SK-N-SH treated with all-trans-retinoic acid at 6 μM for 48 hours (cell line): ENCODE results near the gene CCDC78.

Source experiments
- ATAC-seq: fragments of 200-7000 bp; cut with Tn5 transposase; 3 replicates; pipeline ENCODE4 v1.9.1; 2020; ENCODE audit warnings: mild to moderate bottlenecking, moderate library complexity
- ARNTL ChIP-seq: fragments of 450-650 bp; formaldehyde crosslinking; IDR thresholded peaks from 2 replicates; pipeline ENCODE4 v1.5.0; 2020; ENCODE audit warnings: low read depth, mild to moderate bottlenecking, moderate library complexity, borderline replicate concordance
- GLIS3 ChIP-seq: fragments of 250-450 bp; sonication (Bioruptor Pico); IDR thresholded peaks from 2 replicates; pipeline ENCODE4 v1.5.0; 2020; ENCODE audit warnings: mild to moderate bottlenecking, moderate library complexity
- ISL1 ChIP-seq: fragments of 250-450 bp; sonication (Bioruptor Pico); IDR thresholded peaks from 2 replicates; pipeline ENCODE4 v2.1.2; 2022; ENCODE audit warnings: mild to moderate bottlenecking, moderate library complexity
- PPARA ChIP-seq: fragments of 250-450 bp; sonication (Bioruptor Pico); IDR thresholded peaks from 2 replicates; pipeline ENCODE4 v1.5.0; 2020; ENCODE audit warnings: mild to moderate bottlenecking, borderline replicate concordance
- RARB ChIP-seq: fragments of 250-450 bp; sonication (Bioruptor Pico); IDR thresholded peaks from 2 replicates; pipeline ENCODE4 v1.8.0; 2021; ENCODE audit warnings: mild to moderate bottlenecking, moderate library complexity
- TCF4 ChIP-seq: fragments of 250-450 bp; sonication (Bioruptor Pico); IDR thresholded peaks from 2 replicates; pipeline ENCODE4 v1.8.0; 2021; ENCODE audit warnings: mild to moderate bottlenecking, moderate library complexity, borderline replicate concordance
- TOX ChIP-seq: fragments of 250-450 bp; sonication (Bioruptor Pico); IDR thresholded peaks from 2 replicates; pipeline ENCODE4 v1.8.0; 2021; ENCODE audit warnings: mild to moderate bottlenecking, moderate library complexity, borderline replicate concordance
- ZC3H10 ChIP-seq: fragments of 250-450 bp; sonication (Bioruptor Pico); IDR thresholded peaks from 2 replicates; pipeline ENCODE4 v1.5.1; 2021; ENCODE audit warnings: mild to moderate bottlenecking, moderate library complexity
- ZFP3 ChIP-seq: fragments of 250-450 bp; sonication (Bioruptor Pico); IDR thresholded peaks from 2 replicates; pipeline ENCODE4 v1.5.0; 2020; ENCODE audit warnings: mild to moderate bottlenecking, moderate library complexity
- ZFP30 ChIP-seq: fragments of 450-650 bp; formaldehyde crosslinking; IDR thresholded peaks from 2 replicates; pipeline ENCODE4 v1.5.0; 2022; ENCODE audit warnings: mild to moderate bottlenecking, moderate library complexity
- ZNF70 ChIP-seq: fragments of 450-650 bp; formaldehyde crosslinking; IDR thresholded peaks from 2 replicates; pipeline ENCODE4 v1.5.0; 2020; ENCODE audit warnings: mild to moderate bottlenecking, moderate library complexity
- ZNF8 ChIP-seq: fragments of 450-650 bp; formaldehyde crosslinking; IDR thresholded peaks from 2 replicates; pipeline ENCODE4 v1.5.0; 2020; ENCODE audit warnings: mild to moderate bottlenecking, moderate library complexity
- TF ChIP-seq, protein P1 (sequence below): fragments of 250-450 bp; sonication (Bioruptor Pico); IDR thresholded peaks from 2 replicates; pipeline ENCODE4 v1.5.0; 2020; ENCODE audit warnings: mild to moderate bottlenecking, moderate library complexity
- TF ChIP-seq, protein P2 (sequence below): fragments of 250-450 bp; sonication (Bioruptor Pico); IDR thresholded peaks from 2 replicates; pipeline ENCODE4 v1.8.0; 2020; ENCODE audit warnings: mild to moderate bottlenecking, moderate library complexity, borderline replicate concordance
- TF ChIP-seq, protein P3 (sequence below): fragments of 250-450 bp; sonication (Bioruptor Pico); IDR thresholded peaks from 2 replicates; pipeline ENCODE4 v1.5.1; 2021; ENCODE audit warnings: mild to moderate bottlenecking, moderate library complexity
- TF ChIP-seq, protein P4 (sequence below): fragments of 250-450 bp; sonication (Bioruptor Pico); IDR thresholded peaks from 2 replicates; pipeline ENCODE4 v1.8.0; 2021; ENCODE audit warnings: low read depth, mild to moderate bottlenecking, moderate library complexity, borderline replicate concordance
- TF ChIP-seq, protein P5 (sequence below): fragments of 250-450 bp; sonication (Bioruptor Pico); IDR thresholded peaks from 2 replicates; pipeline ENCODE4 v1.5.1; 2020; ENCODE audit warnings: low read depth, mild to moderate bottlenecking, moderate library complexity

CCDC78 gene

DNA sequence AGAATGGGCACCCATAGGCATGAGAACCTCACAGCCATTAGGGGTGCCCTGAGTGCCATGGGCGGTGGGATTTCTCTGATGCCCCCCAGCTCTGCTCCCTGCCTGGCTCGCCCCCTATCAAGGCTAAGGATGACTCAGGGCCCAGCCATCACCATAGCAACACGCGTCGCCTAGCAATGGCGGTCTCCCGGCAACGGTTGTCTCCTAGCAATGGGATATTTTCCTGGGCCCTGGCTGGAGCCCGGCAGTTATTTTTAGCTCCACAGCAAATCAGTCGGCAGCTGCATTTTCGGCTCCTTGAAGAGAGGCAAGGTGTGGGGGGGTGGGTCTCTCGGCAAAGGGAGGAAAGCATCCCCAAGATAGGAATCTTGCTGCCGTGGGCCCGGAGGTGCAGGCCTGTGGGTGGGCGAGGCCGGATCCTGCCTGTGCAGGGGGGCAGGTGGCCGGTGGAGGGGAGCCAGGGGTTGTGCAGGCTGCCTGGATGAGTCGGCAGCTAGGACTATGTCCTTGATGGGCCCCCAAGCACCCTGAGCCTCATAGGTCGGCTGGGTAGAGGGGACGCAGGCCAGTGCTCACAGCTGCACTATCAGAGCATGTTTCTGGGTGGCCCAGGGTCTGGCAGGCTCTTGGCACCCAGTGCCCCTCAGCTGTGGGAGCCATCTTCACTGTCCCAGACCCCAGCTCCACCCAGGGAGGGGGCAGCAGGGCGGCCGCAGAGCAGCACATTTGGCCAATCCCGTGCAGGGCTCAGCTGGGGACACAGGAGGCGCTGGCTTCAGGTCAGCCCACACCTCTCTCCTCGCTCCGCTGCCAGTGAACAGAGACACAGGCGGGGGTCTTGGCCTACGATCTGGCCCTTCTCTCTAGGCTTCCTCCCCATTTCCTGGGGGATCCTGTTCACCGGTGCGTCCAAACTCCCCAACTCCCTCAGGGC is 16.4 kb downstream of the CCDC78 start:
- TF ChIP-seq ISL1 (CRISPR knock-in tag) (no peak), RARB (CRISPR knock-in tag) (no peak), ZFP30 (CRISPR knock-in tag) (no peak)
- TF ChIP-seq, protein P1, sequence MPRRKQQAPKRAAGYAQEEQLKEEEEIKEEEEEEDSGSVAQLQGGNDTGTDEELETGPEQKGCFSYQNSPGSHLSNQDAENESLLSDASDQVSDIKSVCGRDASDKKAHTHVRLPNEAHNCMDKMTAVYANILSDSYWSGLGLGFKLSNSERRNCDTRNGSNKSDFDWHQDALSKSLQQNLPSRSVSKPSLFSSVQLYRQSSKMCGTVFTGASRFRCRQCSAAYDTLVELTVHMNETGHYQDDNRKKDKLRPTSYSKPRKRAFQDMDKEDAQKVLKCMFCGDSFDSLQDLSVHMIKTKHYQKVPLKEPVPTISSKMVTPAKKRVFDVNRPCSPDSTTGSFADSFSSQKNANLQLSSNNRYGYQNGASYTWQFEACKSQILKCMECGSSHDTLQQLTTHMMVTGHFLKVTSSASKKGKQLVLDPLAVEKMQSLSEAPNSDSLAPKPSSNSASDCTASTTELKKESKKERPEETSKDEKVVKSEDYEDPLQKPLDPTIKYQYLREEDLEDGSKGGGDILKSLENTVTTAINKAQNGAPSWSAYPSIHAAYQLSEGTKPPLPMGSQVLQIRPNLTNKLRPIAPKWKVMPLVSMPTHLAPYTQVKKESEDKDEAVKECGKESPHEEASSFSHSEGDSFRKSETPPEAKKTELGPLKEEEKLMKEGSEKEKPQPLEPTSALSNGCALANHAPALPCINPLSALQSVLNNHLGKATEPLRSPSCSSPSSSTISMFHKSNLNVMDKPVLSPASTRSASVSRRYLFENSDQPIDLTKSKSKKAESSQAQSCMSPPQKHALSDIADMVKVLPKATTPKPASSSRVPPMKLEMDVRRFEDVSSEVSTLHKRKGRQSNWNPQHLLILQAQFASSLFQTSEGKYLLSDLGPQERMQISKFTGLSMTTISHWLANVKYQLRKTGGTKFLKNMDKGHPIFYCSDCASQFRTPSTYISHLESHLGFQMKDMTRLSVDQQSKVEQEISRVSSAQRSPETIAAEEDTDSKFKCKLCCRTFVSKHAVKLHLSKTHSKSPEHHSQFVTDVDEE, result no peak
- TF ChIP-seq, protein P2, sequence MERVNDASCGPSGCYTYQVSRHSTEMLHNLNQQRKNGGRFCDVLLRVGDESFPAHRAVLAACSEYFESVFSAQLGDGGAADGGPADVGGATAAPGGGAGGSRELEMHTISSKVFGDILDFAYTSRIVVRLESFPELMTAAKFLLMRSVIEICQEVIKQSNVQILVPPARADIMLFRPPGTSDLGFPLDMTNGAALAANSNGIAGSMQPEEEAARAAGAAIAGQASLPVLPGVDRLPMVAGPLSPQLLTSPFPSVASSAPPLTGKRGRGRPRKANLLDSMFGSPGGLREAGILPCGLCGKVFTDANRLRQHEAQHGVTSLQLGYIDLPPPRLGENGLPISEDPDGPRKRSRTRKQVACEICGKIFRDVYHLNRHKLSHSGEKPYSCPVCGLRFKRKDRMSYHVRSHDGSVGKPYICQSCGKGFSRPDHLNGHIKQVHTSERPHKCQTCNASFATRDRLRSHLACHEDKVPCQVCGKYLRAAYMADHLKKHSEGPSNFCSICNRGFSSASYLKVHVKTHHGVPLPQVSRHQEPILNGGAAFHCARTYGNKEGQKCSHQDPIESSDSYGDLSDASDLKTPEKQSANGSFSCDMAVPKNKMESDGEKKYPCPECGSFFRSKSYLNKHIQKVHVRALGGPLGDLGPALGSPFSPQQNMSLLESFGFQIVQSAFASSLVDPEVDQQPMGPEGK (CRISPR knock-in tag), result no peak

DNA sequence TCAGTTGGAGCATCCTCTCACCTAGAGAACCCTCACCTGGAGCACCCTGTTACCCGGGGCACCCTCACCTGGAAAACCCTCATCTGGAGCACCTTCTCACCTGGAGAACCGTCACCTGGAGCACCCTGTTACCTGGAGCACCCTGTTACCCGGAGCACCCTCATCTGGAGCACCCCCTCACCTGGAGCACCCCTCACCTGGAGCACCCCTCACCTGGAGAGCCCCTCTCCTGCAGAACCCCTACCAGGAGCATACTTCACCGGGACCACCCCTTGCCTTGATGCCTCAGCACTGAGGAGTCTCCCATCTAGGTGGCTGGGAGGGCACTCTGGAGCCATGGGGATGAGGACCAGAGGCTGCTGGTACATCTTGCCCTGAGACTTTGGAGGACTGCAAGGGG is 17.3 kb downstream of the CCDC78 start:
- ATAC-seq, result no peak
- TF ChIP-seq ZFP3 (CRISPR knock-in tag), result no peak
- TF ChIP-seq TCF4 (CRISPR knock-in tag), result no peak
- TF ChIP-seq TOX (CRISPR knock-in tag), result no peak
- TF ChIP-seq, protein P3, sequence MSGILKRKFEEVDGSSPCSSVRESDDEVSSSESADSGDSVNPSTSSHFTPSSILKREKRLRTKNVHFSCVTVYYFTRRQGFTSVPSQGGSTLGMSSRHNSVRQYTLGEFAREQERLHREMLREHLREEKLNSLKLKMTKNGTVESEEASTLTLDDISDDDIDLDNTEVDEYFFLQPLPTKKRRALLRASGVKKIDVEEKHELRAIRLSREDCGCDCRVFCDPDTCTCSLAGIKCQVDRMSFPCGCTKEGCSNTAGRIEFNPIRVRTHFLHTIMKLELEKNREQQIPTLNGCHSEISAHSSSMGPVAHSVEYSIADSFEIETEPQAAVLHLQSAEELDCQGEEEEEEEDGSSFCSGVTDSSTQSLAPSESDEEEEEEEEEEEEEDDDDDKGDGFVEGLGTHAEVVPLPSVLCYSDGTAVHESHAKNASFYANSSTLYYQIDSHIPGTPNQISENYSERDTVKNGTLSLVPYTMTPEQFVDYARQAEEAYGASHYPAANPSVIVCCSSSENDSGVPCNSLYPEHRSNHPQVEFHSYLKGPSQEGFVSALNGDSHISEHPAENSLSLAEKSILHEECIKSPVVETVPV, result no peak
- TF ChIP-seq GLIS3 (CRISPR knock-in tag), result no peak
- TF ChIP-seq ISL1 (CRISPR knock-in tag), result no peak
- TF ChIP-seq ARNTL, result no peak
- TF ChIP-seq PPARA (CRISPR knock-in tag), result no peak
- TF ChIP-seq ZNF8, result no peak
- TF ChIP-seq RARB (CRISPR knock-in tag), result no peak
- TF ChIP-seq, protein P4, sequence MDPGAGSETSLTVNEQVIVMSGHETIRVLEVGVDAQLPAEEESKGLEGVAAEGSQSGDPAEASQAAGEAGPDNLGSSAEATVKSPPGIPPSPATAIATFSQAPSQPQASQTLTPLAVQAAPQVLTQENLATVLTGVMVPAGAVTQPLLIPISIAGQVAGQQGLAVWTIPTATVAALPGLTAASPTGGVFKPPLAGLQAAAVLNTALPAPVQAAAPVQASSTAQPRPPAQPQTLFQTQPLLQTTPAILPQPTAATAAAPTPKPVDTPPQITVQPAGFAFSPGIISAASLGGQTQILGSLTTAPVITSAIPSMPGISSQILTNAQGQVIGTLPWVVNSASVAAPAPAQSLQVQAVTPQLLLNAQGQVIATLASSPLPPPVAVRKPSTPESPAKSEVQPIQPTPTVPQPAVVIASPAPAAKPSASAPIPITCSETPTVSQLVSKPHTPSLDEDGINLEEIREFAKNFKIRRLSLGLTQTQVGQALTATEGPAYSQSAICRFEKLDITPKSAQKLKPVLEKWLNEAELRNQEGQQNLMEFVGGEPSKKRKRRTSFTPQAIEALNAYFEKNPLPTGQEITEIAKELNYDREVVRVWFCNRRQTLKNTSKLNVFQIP, result no peak
- no peak for TF ChIP-seq ZC3H10 (CRISPR knock-in tag)
- no peak for TF ChIP-seq ZNF70 (CRISPR knock-in tag)
- TF ChIP-seq, protein P1, result no peak
- TF ChIP-seq, protein P2 (CRISPR knock-in tag), result no peak
- TF ChIP-seq, protein P5, sequence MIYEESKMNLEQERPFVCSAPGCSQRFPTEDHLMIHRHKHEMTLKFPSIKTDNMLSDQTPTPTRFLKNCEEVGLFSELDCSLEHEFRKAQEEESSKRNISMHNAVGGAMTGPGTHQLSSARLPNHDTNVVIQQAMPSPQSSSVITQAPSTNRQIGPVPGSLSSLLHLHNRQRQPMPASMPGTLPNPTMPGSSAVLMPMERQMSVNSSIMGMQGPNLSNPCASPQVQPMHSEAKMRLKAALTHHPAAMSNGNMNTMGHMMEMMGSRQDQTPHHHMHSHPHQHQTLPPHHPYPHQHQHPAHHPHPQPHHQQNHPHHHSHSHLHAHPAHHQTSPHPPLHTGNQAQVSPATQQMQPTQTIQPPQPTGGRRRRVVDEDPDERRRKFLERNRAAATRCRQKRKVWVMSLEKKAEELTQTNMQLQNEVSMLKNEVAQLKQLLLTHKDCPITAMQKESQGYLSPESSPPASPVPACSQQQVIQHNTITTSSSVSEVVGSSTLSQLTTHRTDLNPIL (CRISPR knock-in tag), result no peak

More for the DNA sequence above, 16.4 kb downstream of the CCDC78 start:
- ATAC-seq, result peak; percentile 55
